Naive B cell (primary cell): ENCODE results near the gene TAS2R14. TPM values are rescaled to one million over a fixed set of nuclear protein-coding genes. Genes with fewer than 3 reads are reported as not detected.

Experiments used
- ATAC-seq, 2 donors: fragments of 150-1000 bp; cut with Tn5 transposase; 2 replicates each; pipeline ENCODE4 v1.10.0; 2021; ENCODE audit warnings: low read depth in 2 of 2, mild to moderate bottlenecking in 2 of 2, moderate library complexity in 2 of 2
- DNase-seq: peaks from one replicate; pipeline ENCODE4 v3.0.0; 2022
- H3K27ac Mint-ChIP-seq, 6 donors: one replicate each; pipeline ENCODE4 v1.8.0; 2020 to 2022; ENCODE audit warnings: mild to moderate bottlenecking in 6 of 6, mixed read lengths in 6 of 6, moderate library complexity in 5 of 6, inconsistent platforms in 2 of 6
- H3K27me3 Mint-ChIP-seq, 3 donors: one replicate each; pipeline ENCODE4 v1.8.0; 2021 to 2022; ENCODE audit warnings: mixed read lengths in 3 of 3, mild to moderate bottlenecking in 1 of 3
- H3K36me3 Mint-ChIP-seq, 2 donors: one replicate each; pipeline ENCODE4 v1.8.0; 2020 to 2022; ENCODE audit warnings: mixed read lengths in 2 of 2, inconsistent platforms in 1 of 2, mild to moderate bottlenecking in 1 of 2
- H3K4me1 Mint-ChIP-seq, 3 donors: one replicate each; pipeline ENCODE4 v1.8.0; 2020 to 2022; ENCODE audit warnings: mixed read lengths in 3 of 3, inconsistent platforms in 1 of 3, mild to moderate bottlenecking in 1 of 3, moderate library complexity in 1 of 3
- H3K4me3 Mint-ChIP-seq, 8 donors: one replicate each; pipeline ENCODE4 v1.8.0; 2020 to 2022; ENCODE audit warnings: mild to moderate bottlenecking in 8 of 8, mixed read lengths in 8 of 8, moderate library complexity in 8 of 8, inconsistent platforms in 2 of 8
- H3K9me3 Mint-ChIP-seq, 7 donors: one replicate each; pipeline ENCODE4 v1.8.0; 2020 to 2022; ENCODE audit warnings: mixed read lengths in 7 of 7, mild to moderate bottlenecking in 5 of 7, inconsistent platforms in 2 of 7, moderate library complexity in 1 of 7
- polyA plus RNA-seq, 6 donors: library from polyadenylated mRNA; unstranded; fragments of 300-500 nt; fragmentation: Illumina TruSeq; gene quantifications; one replicate each; pipeline ENCODE4 v1.2.3, GENCODE V29; 2021; ENCODE audit warnings: low read depth in 6 of 6

Gene TAS2R14
- polyA plus RNA-seq, 6 donors from 2014 or later: 0.52 to 1.3 (median 0.95) TPM; not detected in 1

- H3K27ac Mint-ChIP-seq: peak overlapping the region in 2 of 6 donors; percentile 44 to 83
- H3K27me3 Mint-ChIP-seq: no peaks in the 10 kb centered on the region
- H3K36me3 Mint-ChIP-seq: peaks cover 4 to 6% of the 10 kb centered on the region in 2 donors
- DNase-seq: no peak
- ATAC-seq: no peak
- no peaks in the 10 kb centered on the region for H3K4me1 Mint-ChIP-seq
- H3K4me3 Mint-ChIP-seq: no peak overlapping the region
- peaks cover 0 to 19% (median 13%) of the 10 kb centered on the region in 7 donors for H3K9me3 Mint-ChIP-seq
Observed at GRCh38 chr12:10943167-10943566, 4.1 kb upstream of the TAS2R14 start.

DNA sequence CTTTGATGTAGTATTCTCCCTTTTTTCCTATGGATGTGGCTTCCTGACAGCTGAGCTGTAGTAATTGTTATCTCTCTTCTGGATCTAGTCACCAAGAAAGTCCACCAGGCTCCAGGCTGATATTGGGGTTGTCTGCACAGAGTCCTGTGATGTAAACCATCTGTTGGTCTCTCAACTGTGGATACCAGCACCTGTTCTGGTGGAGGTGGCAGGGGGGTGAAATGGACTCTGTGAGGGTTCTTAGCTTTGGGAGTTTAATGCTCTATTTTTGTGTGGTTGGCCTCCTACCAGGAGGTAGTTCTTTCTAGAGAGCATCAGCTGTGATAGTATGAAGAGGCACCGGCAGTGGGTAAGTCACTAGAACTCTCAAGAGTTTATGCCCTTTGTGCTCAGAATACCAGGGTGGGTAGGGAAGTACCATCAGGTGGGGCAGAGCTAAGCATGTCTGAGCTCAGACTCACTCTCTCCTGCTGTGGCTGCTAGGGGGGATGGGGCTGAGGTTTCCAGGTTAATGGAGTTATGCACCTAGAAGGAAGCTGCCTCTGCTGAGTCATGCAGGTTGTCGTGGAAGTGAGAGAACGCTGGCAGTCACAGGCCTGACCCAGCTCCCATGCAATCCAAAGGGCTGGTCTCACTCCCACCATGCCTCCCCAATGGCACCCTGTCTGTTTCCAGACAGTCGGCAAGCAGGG lies 3.0 kb upstream of the TAS2R14 start:
- no peak overlapping the region for H3K4me3 Mint-ChIP-seq
- H3K27ac Mint-ChIP-seq: peak overlapping the region in 1 of 6 donors; percentile 60

GRCh38 chr12:10941369-10941768 lies 2.3 kb upstream of the TAS2R14 start:
- H3K27me3 Mint-ChIP-seq: no peaks in the 10 kb centered on the region
- DNase-seq (no peak), ATAC-seq (no peak)
- H3K4me1 Mint-ChIP-seq: no peaks in the 10 kb centered on the region
- no peak overlapping the region for H3K4me3 Mint-ChIP-seq
- H3K27ac Mint-ChIP-seq: no peak overlapping the region
- peaks cover 0 to 4% of the 10 kb centered on the region in 2 donors for H3K36me3 Mint-ChIP-seq
- H3K9me3 Mint-ChIP-seq: peaks cover 0 to 6% (median under 1%) of the 10 kb centered on the region in 7 donors

More for the DNA sequence above, 3.0 kb upstream of the TAS2R14 start:
- DNase-seq: no peak
- ATAC-seq: no peak
- Mint-ChIP-seq H3K4me1 (no peaks in the 10 kb centered on the region), H3K9me3 (peaks cover 0 to 11% (median 7%) of the 10 kb centered on the region in 7 donors), H3K27me3 (no peaks in the 10 kb centered on the region), H3K36me3 (peaks cover 0 to 4% of the 10 kb centered on the region in 2 donors)

GRCh38 chr12:10940389-10940788 lies 1.3 kb upstream of the TAS2R14 start:
- Mint-ChIP-seq H3K9me3 (peaks cover 0 to 5% (median 0%) of the 10 kb centered on the region in 7 donors), H3K4me1 (no peaks in the 10 kb centered on the region), H3K4me3 (no peak overlapping the region), H3K27me3 (no peaks in the 10 kb centered on the region), H3K36me3 (peaks cover 0 to 4% of the 10 kb centered on the region in 2 donors), H3K27ac (peak overlapping the region in 1 of 6 donors; percentile 73)
- ATAC-seq (no peak), DNase-seq (no peak)

DNA sequence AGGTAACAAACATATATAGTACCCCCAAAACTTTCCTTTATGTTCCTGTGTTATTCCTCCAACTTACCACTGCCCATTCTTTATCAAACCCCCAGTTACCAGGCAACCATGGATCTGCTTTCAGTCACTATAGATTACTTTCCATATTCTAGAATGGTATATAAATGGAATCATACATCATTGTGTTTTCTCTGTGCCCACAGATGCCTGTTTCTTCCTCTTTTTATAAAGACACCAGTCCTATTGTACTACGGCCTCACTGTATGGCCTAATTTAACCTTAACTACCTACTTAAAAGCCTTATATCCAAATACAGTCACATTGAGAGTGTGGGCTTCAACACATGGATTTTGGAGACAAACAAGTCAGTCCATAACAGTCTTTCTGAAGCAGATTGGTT lies 2.6 kb downstream of the TAS2R14 start:
- DNase-seq: no peak
- H3K4me3 Mint-ChIP-seq: no peak overlapping the region
- peaks cover 0 to 6% of the 10 kb centered on the region in 2 donors for H3K36me3 Mint-ChIP-seq
- no peaks in the 10 kb centered on the region for H3K27me3 Mint-ChIP-seq
- no peaks in the 10 kb centered on the region for H3K9me3 Mint-ChIP-seq
- no peaks in the 10 kb centered on the region for H3K4me1 Mint-ChIP-seq
- H3K27ac Mint-ChIP-seq: no peak overlapping the region
- no peak for ATAC-seq

DNA sequence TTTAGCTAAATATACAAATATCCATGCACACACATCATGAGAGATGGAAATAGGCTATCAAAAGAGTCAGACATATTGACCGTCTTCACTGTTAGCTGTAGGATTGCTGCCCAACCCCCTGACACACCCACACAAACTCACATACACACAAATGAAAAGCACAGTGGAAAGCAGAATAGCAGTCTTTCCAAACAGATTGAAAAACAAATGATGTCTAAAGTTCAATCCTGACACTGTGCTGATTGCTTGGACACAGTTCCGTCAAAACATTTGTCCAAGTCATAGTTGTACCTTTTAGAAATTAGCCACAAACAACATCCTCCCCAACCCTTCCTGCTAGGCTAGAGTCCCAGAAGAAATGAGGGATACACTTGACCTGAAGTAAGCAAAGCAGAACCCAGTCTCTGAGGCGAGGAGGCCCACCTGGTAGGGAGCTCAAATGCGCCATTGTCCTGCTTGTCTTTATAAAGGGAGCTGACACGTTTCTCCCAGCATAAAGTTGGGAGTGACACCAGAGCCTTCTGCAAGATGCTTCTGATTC lies 10.2 kb downstream of the TAS2R14 start, which contains the start of gene PRH2:
TSS of gene PRH2 (plus strand) at position 491 of the 541 bp plus-strand sequence. CDS start at position 529, 38 bp downstream.
- Mint-ChIP-seq H3K4me3 (no peak within 1 kb of the TSS), H3K27me3 (no peaks in the 10 kb centered on the region), H3K27ac (no peak within 1 kb of the TSS), H3K36me3 (peaks cover 6 to 14% of the 10 kb centered on the region in 2 donors), H3K4me1 (no peaks in the 10 kb centered on the region), H3K9me3 (peaks cover 0 to 5% (median 0%) of the 10 kb centered on the region in 7 donors)
- DNase-seq (no peak), ATAC-seq (no peak)

GRCh38 chr12:10926269-10926668 lies 12.8 kb downstream of the TAS2R14 start:
- peaks cover 0 to 14% of the 10 kb centered on the region in 2 donors for H3K36me3 Mint-ChIP-seq
- H3K9me3 Mint-ChIP-seq: peaks cover 0 to 5% (median 0%) of the 10 kb centered on the region in 7 donors
- H3K27ac Mint-ChIP-seq: no peak overlapping the region
- no peaks in the 10 kb centered on the region for H3K27me3 Mint-ChIP-seq
- no peaks in the 10 kb centered on the region for H3K4me1 Mint-ChIP-seq
- no peak for ATAC-seq
- no peak for DNase-seq
- H3K4me3 Mint-ChIP-seq: no peak overlapping the region

DNA sequence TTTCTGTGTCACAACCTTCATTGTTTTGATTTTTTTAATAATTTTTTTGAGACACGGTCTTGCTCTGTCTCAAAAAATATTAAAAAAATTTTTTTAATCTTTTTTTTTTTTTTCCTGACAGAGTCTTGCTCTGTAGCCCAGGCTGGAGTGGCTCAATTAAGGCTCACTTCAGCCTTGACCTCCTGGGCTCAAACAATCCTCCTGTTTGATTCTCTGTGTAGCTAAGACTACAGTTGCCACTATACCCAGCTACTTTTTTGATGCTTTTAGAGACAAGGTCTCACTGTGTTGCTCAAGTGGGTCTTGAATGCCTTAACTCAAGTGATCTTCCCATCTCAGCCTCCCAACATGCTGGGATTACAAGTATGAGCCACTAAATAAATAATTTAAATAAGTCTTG lies 19.3 kb downstream of the TAS2R14 start:
- H3K9me3 Mint-ChIP-seq: no peaks in the 10 kb centered on the region
- H3K27me3 Mint-ChIP-seq: no peaks in the 10 kb centered on the region
- H3K4me1 Mint-ChIP-seq: no peaks in the 10 kb centered on the region
- no peak overlapping the region for H3K27ac Mint-ChIP-seq
- ATAC-seq (no peak), DNase-seq (no peak)
- H3K36me3 Mint-ChIP-seq: no peaks in the 10 kb centered on the region
- no peak overlapping the region for H3K4me3 Mint-ChIP-seq

GRCh38 chr12:10910380-10910779 lies 28.7 kb downstream of the TAS2R14 start:
- Mint-ChIP-seq H3K36me3 (peaks cover 0 to 16% of the 10 kb centered on the region in 2 donors), H3K4me1 (no peaks in the 10 kb centered on the region), H3K27me3 (no peaks in the 10 kb centered on the region), H3K4me3 (no peak overlapping the region), H3K27ac (no peak overlapping the region), H3K9me3 (peaks cover 0 to 18% (median 5%) of the 10 kb centered on the region in 7 donors)
- no peak for DNase-seq
- no peak for ATAC-seq

- Mint-ChIP-seq H3K27me3 (no peaks in the 10 kb centered on the region), H3K27ac (no peak within 1 kb of the TSS), H3K4me3 (no peak within 1 kb of the TSS), H3K36me3 (peaks cover 8 to 25% of the 10 kb centered on the region in 2 donors), H3K4me1 (no peaks in the 10 kb centered on the region), H3K9me3 (peaks cover 0 to 28% (median 12%) of the 10 kb centered on the region in 7 donors)
- DNase-seq (no peak), ATAC-seq (no peak)
Observed at GRCh38 chr12:10909462-10909861, 29.6 kb downstream of the TAS2R14 start, which contains the start of gene TAS2R13. TAS2R13 (minus strand) TSS chr12:10909562; CDS start chr12:10909298, 264 bp downstream.

DNA sequence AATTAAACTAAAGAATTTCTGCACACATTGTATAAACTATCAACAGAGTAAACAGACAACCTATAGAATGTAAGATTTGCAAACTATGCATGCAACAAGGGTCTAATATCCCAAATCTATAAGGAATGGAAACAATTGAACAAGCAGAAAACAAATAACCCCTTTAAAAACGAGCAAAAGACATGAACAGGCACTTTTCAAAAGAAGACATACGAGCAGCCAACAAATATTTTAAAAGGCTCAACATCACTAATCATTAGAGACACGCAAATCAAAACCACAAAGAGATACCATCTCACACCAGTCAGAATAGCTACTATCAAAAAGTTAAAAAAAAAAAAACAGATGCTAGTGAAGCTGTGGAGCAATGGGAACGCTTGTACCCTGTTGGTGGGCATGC lies 34.4 kb downstream of the TAS2R14 start:
- Mint-ChIP-seq H3K36me3 (peaks cover 31 to 34% of the 10 kb centered on the region in 2 donors), H3K4me1 (no peaks in the 10 kb centered on the region), H3K27ac (no peak overlapping the region), H3K9me3 (peaks cover 0 to 57% (median 33%) of the 10 kb centered on the region in 7 donors), H3K27me3 (no peaks in the 10 kb centered on the region), H3K4me3 (no peak overlapping the region)
- ATAC-seq (no peak), DNase-seq (no peak)

DNA sequence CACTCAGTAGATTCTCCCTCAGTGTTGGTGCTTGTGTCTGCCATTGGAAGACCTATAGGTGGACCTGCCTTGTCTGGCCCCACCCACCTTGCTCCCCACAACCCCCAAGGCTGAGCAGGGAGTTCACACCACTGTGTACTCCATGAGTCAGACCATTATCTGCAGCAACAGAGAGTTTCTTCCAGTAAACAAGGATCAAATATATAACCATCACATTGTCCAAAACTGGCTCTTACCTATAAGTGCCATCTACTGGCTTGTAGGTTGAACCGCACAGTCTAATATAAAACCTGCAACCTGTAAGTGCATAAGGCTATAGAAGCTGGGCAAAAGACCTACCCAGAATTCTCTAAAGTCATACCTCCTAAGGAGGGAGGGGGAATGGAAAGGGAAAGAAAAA lies 37.6 kb downstream of the TAS2R14 start:
- no peak for ATAC-seq
- peaks cover 0 to 5% (median 5%) of the 10 kb centered on the region in 3 donors for H3K4me1 Mint-ChIP-seq
- H3K36me3 Mint-ChIP-seq: peaks cover 31 to 43% of the 10 kb centered on the region in 2 donors
- H3K9me3 Mint-ChIP-seq: peaks cover 4 to 48% (median 34%) of the 10 kb centered on the region in 7 donors
- no peak for DNase-seq
- H3K4me3 Mint-ChIP-seq: no peak overlapping the region
- H3K27ac Mint-ChIP-seq: no peak overlapping the region
- no peaks in the 10 kb centered on the region for H3K27me3 Mint-ChIP-seq

GRCh38 chr12:10900972-10901371 lies 38.1 kb downstream of the TAS2R14 start:
- DNase-seq (no peak), ATAC-seq (no peak)
- H3K4me3 Mint-ChIP-seq: no peak overlapping the region
- peaks cover 4 to 47% (median 34%) of the 10 kb centered on the region in 7 donors for H3K9me3 Mint-ChIP-seq
- no peak overlapping the region for H3K27ac Mint-ChIP-seq
- no peaks in the 10 kb centered on the region for H3K27me3 Mint-ChIP-seq
- peaks cover 30 to 43% of the 10 kb centered on the region in 2 donors for H3K36me3 Mint-ChIP-seq
- H3K4me1 Mint-ChIP-seq: peaks cover 0 to 5% (median 5%) of the 10 kb centered on the region in 3 donors

- no peaks in the 10 kb centered on the region for H3K27me3 Mint-ChIP-seq
- no peak overlapping the region for H3K27ac Mint-ChIP-seq
- DNase-seq (no peak), ATAC-seq (no peak)
- no peak overlapping the region for H3K4me3 Mint-ChIP-seq
- peaks cover 0 to 5% (median 5%) of the 10 kb centered on the region in 3 donors for H3K4me1 Mint-ChIP-seq
- peaks cover 4 to 43% (median 31%) of the 10 kb centered on the region in 7 donors for H3K9me3 Mint-ChIP-seq
- peaks cover 27 to 43% of the 10 kb centered on the region in 2 donors for H3K36me3 Mint-ChIP-seq
Observed at GRCh38 chr12:10900530-10900929, 38.5 kb downstream of the TAS2R14 start.
